ENCODE measurements around the gene SGPP1. TPM values are rescaled to one million over a fixed set of nuclear protein-coding genes. Genes with fewer than 3 reads are reported as not detected.

Gene SGPP1
- total RNA-seq = 10 to 100 TPM; 17.7 to 47.6 (median 21.5) TPM

DNA sequence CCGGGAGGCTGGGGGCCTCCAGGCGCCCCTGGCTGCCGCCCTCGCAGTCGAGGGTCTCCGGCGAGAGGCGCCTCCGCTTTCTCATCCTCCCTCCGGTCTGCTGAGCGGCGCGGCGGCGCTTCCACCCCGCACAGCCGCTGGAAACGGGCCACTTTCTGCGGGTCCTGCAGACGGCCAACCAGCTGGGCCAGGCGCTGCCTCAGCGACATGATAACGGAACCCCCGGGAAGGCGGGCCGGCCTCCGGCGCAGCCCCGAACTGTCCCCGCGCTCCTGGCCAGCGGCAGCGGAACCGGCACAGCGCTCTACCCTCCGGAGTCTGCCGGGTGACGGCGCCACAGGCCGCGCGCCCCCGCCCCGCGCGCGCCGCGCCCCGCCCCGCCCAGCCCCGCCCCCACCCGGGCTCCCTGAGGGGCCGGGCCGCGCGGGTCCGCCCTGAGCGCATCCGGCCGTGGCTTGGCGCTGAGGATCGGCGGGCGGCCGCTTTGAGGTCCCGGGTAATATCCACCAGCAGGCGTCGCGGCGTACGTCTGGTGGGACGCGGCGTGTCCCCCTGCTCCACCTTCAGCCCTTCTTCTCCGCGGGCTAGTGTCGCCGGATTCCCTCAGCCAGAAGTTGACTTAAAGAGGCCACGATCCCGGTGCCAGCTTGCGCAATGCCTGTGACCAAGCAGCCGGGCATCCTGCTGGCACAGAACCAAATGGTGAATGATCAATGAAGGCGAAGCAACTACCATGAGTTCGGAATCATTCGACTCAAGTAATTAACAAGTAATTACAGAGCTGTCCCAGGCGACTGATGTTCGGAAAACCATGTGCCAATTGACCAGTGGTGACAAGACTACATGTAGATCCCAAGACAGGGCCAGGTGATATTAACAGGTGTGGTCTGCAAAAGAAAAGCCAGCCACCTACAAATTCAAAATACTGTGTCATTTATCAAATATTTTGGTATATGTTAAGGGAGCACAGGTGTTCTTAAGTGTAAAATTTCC is at the start of gene SGPP1:
Gene SGPP1, minus strand, starts transcription at position 330 of the 993 bp plus-strand sequence. Its CDS starts 121 bp downstream, at position 209.
- peak within 1 kb of the TSS; percentile 85 to 87 for H3K27ac ChIP-seq
- intact Hi-C loops (cut with DNase I; ENCODE audit: low total_unique reads) = no loop called here
- H3K9me3 ChIP-seq = no peaks in the 10 kb centered on the region
- DNase-seq = peak; percentile 70 to 77
- peak within 1 kb of the TSS; percentile 89 to 91 for H3K4me3 ChIP-seq
- TF ChIP-seq, protein P1, sequence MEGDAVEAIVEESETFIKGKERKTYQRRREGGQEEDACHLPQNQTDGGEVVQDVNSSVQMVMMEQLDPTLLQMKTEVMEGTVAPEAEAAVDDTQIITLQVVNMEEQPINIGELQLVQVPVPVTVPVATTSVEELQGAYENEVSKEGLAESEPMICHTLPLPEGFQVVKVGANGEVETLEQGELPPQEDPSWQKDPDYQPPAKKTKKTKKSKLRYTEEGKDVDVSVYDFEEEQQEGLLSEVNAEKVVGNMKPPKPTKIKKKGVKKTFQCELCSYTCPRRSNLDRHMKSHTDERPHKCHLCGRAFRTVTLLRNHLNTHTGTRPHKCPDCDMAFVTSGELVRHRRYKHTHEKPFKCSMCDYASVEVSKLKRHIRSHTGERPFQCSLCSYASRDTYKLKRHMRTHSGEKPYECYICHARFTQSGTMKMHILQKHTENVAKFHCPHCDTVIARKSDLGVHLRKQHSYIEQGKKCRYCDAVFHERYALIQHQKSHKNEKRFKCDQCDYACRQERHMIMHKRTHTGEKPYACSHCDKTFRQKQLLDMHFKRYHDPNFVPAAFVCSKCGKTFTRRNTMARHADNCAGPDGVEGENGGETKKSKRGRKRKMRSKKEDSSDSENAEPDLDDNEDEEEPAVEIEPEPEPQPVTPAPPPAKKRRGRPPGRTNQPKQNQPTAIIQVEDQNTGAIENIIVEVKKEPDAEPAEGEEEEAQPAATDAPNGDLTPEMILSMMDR (IDR thresholded peaks at IDR 0.05) = peak in 3 of 4 experiments; percentile 17 to 56 (median 35)
- TF ChIP-seq POLR2A (IDR thresholded peaks at IDR 0.05) = peak; percentile 32 to 62
- H3K27me3 ChIP-seq = no peaks in the 10 kb centered on the region
- H3K36me3 ChIP-seq = no peaks in the 10 kb centered on the region
- H3K4me1 ChIP-seq = peaks cover 0 to 5% of the 10 kb centered on the region in 2 donors

GRCh38 chr14:63777024-63777423 is 49.2 kb upstream of the SGPP1 start:
- no peak for TF ChIP-seq POLR2A (IDR thresholded peaks at IDR 0.05)
- TF ChIP-seq, protein P1 (IDR thresholded peaks at IDR 0.05) = no peak
- intact Hi-C loops (cut with DNase I; ENCODE audit: low total_unique reads) = no loop called here
- H3K36me3 ChIP-seq = no peaks in the 10 kb centered on the region

GRCh38 chr14:63773504-63773903 is 45.6 kb upstream of the SGPP1 start:
- Histone ChIP-seq H3K4me1 (no peaks in the 10 kb centered on the region), H3K36me3 (no peaks in the 10 kb centered on the region), H3K4me3 (no peak overlapping the region), H3K27me3 (no peaks in the 10 kb centered on the region), H3K9me3 (no peaks in the 10 kb centered on the region), H3K27ac (no peak overlapping the region)
- DNase-seq = no peak
- TF ChIP-seq, protein P1 (IDR thresholded peaks at IDR 0.05) = no peak
- TF ChIP-seq POLR2A (IDR thresholded peaks at IDR 0.05) = no peak
- intact Hi-C loops (cut with DNase I; ENCODE audit: low total_unique reads) = no loop called here

More at GRCh38 chr14:63777024-63777423, 49.2 kb upstream of the SGPP1 start:
- Histone ChIP-seq H3K27me3 (no peaks in the 10 kb centered on the region), H3K4me3 (no peak overlapping the region), H3K9me3 (no peaks in the 10 kb centered on the region), H3K4me1 (no peaks in the 10 kb centered on the region), H3K27ac (no peak overlapping the region)
- no peak for DNase-seq

DNA sequence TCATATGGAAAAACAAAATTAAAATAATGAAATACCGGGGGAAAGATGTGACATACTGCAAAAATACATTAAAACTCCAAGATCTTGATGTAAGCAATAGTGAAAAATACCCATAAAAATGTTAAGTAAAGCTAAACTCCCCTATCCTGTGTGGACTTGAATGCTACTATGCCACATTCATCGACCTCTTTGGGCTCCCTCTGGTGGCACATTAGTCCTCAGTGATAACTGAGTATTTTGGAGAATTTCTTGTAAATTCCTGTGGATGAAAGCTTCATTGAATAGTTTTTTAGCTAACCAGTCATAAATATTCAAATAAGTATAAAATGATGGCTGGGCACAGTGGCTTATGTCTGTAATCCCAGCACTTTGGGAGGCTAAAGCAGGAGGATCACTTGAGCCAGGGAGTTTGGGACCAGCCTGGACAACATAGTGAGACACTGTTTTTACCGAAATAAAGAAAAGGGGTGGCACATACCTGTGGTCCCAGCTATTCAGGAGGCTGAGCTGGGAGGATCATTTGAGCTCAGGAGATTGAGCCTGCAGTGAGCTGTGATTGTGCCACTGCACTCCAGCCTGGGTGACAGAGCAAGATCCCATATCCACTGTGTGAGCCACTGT is 42.4 kb upstream of the SGPP1 start:
- peak in 1 of 2 donors; percentile 24 for DNase-seq
- no peak overlapping the region for H3K27ac ChIP-seq
- no peak for TF ChIP-seq POLR2A (IDR thresholded peaks at IDR 0.05)
- TF ChIP-seq, protein P1 (IDR thresholded peaks at IDR 0.05) = peak; percentile 36 to 46 (median 40)

More for the DNA sequence above, 42.4 kb upstream of the SGPP1 start:
- Histone ChIP-seq H3K4me1 (no peaks in the 10 kb centered on the region), H3K4me3 (no peak overlapping the region), H3K36me3 (no peaks in the 10 kb centered on the region), H3K27me3 (no peaks in the 10 kb centered on the region), H3K9me3 (no peaks in the 10 kb centered on the region)
- intact Hi-C loops (cut with DNase I; ENCODE audit: low total_unique reads) = no loop called here
